ENCODE results near the gene SCIN. TPM values are rescaled to one million over a fixed set of nuclear protein-coding genes. Genes with fewer than 3 reads are reported as not detected.

The SCIN gene
- total RNA-seq, 2 experiments from 2014 or later = 0.12 TPM; not detected in 1

DNA sequence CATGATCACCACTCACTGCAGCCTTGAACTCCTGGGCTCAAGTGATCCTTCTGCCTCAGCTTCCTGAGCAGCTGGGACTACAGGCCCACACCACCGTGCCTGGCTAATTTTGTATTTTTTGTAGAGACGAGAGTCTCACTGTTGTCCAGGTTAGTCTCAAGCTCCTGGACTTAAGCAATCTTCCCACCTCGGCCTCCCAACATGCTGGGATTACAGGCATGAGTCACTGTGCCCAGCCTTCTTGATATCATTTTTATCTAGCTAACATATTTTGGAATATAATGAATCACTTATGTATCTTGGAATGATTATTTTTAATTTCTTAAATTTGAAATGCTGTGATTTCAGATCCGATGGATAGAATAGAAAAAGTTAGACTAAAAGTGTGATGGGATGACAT, 135.4 kb downstream of the SCIN start:
- Mint-ChIP-seq H3K4me3 (no peak overlapping the region), H3K4me1 (ENCODE audit: low read depth) (no peaks in the 10 kb centered on the region), H3K27ac (no peak overlapping the region), H3K36me3 (peaks cover 4% of the 10 kb centered on the region), H3K9me3 (peaks cover 6% of the 10 kb centered on the region), H3K27me3 (no peaks in the 10 kb centered on the region)
- ChIA-PET CTCF (interaction anchor here (1.2 kb wide), 1 partner anchor 19 kb away, joined by 3 read pairs; no protein-coding TSS in a partner anchor), POLR2A (no interaction called here)
- no peak for DNase-seq
- intact Hi-C loops (cut with micrococcal nuclease) = no loop called here

DNA sequence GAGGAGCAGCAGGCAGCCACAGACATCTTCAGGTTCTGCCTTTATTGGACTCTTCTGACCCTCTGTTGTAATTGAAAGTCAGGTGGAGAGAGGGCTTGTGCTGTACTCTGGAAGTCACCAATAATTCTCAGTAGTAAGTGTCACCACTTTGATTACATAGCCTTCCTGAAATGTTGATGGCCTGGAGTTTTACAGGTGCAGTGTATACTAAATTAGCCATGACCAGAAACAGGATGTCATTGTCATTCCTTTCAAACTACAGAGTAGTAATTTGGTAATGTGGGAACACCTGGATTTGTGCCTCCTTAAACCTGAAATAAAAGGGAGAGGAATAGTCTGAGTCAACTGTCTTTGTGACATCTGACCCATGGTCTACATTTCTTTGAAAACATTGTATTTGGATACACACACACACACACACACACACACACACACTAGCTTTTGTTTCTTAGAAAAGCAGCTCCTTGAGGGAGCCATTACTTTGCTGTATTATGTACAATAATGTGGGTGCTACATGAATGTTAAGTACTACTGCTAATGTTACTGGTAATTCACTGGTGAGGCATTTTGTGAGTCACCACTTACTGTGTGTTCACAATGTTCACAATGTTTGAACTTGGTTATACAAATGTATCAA, 136.5 kb downstream of the SCIN start:
- CTCF ChIA-PET = interaction anchor here (1.2 kb wide), 1 partner anchor 20 kb away, joined by 3 read pairs; no protein-coding TSS in a partner anchor
- Mint-ChIP-seq H3K27me3 (no peaks in the 10 kb centered on the region), H3K4me1 (ENCODE audit: low read depth) (no peaks in the 10 kb centered on the region), H3K27ac (no peak overlapping the region), H3K36me3 (no peaks in the 10 kb centered on the region), H3K4me3 (no peak overlapping the region), H3K9me3 (no peaks in the 10 kb centered on the region)
- intact Hi-C loops (cut with micrococcal nuclease) = no loop called here
- POLR2A ChIA-PET = no interaction called here
- DNase-seq = no peak

DNA sequence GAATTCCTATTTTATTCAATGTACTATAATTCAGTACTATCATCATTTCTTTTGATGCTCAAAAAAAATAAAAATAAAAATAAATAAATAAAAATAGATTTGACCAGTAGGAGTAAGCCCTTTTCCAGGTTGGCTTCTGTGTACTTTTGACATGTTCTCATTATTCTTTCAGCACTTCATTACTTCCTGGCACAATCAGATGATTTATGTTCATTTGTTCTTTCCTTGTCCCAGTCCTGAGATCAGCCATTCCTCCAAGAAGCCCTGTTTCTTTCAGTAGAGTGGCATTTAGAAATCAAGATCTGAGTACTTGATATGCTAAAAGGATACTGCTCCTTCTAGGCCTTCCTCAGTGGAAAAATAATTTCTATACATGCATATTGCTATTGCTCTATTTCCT, 137.8 kb downstream of the SCIN start:
- no peaks in the 10 kb centered on the region for H3K36me3 Mint-ChIP-seq
- no peaks in the 10 kb centered on the region for H3K27me3 Mint-ChIP-seq
- no peaks in the 10 kb centered on the region for H3K9me3 Mint-ChIP-seq
- H3K4me1 Mint-ChIP-seq (ENCODE audit: low read depth) = no peaks in the 10 kb centered on the region
- H3K27ac Mint-ChIP-seq = no peak overlapping the region
- CTCF ChIA-PET = no interaction called here
- POLR2A ChIA-PET = no interaction called here
- intact Hi-C loops (cut with micrococcal nuclease) = no loop called here
- no peak for DNase-seq
- H3K4me3 Mint-ChIP-seq = no peak overlapping the region

Other genes with a start within 250 kb of the SCIN start
- gene VWDE, start 166.9 kb upstream of the SCIN start, total RNA-seq = 1 to 10 TPM; 2.3 to 3.2 TPM
- gene ARL4A, start 116.9 kb downstream of the SCIN start, total RNA-seq = 10 to 100 TPM; 11.3 to 12.7 TPM